Measurements from ENCODE around the gene FOXL2. TPM values are rescaled to one million over a fixed set of nuclear protein-coding genes. Genes with fewer than 3 reads are reported as not detected.

Gene FOXL2
- total RNA-seq, 1 experiment from 2014 or later: 0.22 TPM

- Histone ChIP-seq H3K27ac (ENCODE audit: insufficient read length, low read depth, low read length) (no peak overlapping the region), H3K79me2 (ENCODE audit: insufficient read depth, low read length) (no peaks in the 10 kb centered on the region), H3K23me2 (ENCODE audit: insufficient read length, low read depth, low read length, poor library complexity, severe bottlenecking) (peaks cover 24% of the 10 kb centered on the region), H3K27me3 (ENCODE audit: insufficient read depth, low read length) (peaks cover 44% of the 10 kb centered on the region), H4K5ac (ENCODE audit: insufficient read length, low read depth, low read length) (no peak overlapping the region), H3T11ph (ENCODE audit: low read length) (no peak overlapping the region), H3K4me1 (ENCODE audit: insufficient read depth, low read length) (peaks cover 7% of the 10 kb centered on the region; the same call in 1 of the 2 replicates), H3K56ac (ENCODE audit: insufficient read length, low read depth, low read length) (no peak overlapping the region), H2AFZ (ENCODE audit: low read length) (no peak overlapping the region), H3K9me3 (ENCODE audit: control insufficient read depth, low read depth, low read length) (no peaks in the 10 kb centered on the region), H3K9ac (ENCODE audit: extremely low read depth, insufficient read length, low read length) (no peak overlapping the region), H3K4me2 (ENCODE audit: insufficient read depth, insufficient read length, low read length) (peak overlapping the region; percentile 30), H3K79me1 (ENCODE audit: insufficient read depth, low read depth, low read length, poor library complexity, severe bottlenecking) (no peaks in the 10 kb centered on the region), H4K20me1 (ENCODE audit: control insufficient read depth, insufficient read depth, insufficient read length) (no peaks in the 10 kb centered on the region), H2BK20ac (ENCODE audit: low read depth, low read length, poor library complexity, severe bottlenecking) (no peak overlapping the region), H2AK5ac (ENCODE audit: insufficient read length, low read length) (no peak overlapping the region), H3K18ac (ENCODE audit: insufficient read length, low read depth, low read length) (peak overlapping the region; percentile 30), H2BK120ac (ENCODE audit: low read depth, low read length, poor library complexity, severe bottlenecking) (no peak overlapping the region), H2BK5ac (ENCODE audit: insufficient read length, low read length) (no peak overlapping the region), H2BK15ac (ENCODE audit: low read depth, low read length) (no peak overlapping the region), H3K14ac (ENCODE audit: insufficient read depth, low read length) (peak overlapping the region; percentile 80), H2BK12ac (ENCODE audit: insufficient read length, low read depth, low read length) (no peak overlapping the region), H3K23ac (ENCODE audit: insufficient read length, low read depth, low read length) (no peak overlapping the region), H4K8ac (replicated peaks; ENCODE audit: insufficient read length, low read depth, low read length) (no peak overlapping the region), H4K91ac (ENCODE audit: insufficient read length, low read depth, low read length) (no peak overlapping the region), H3K4ac (ENCODE audit: low read depth, low read length) (no peak overlapping the region)
- Mint-ChIP-seq H3K9me3 (peaks cover 2% of the 10 kb centered on the region in 2 experiments; a peak in 3 of 5 replicates), H3K4me1 (peaks cover 28 to 30% of the 10 kb centered on the region in 2 experiments), H3K27ac (no peak overlapping the region), H3K27me3 (ENCODE audit: low read depth) (peaks cover 98% of the 10 kb centered on the region), H3K36me3 (ENCODE audit: insufficient read depth in 1 of 3, low read depth in 3 of 3) (peaks cover 0 to 7% (median 0%) of the 10 kb centered on the region in 3 experiments; a peak in 3 of 7 replicates), H3K4me3 (peak overlapping the region; percentile 40 to 81)
- no peak for TF ChIP-seq CTCF (conservative IDR thresholded peaks at IDR 0.05)
- no CpG with 5 or more reads among the region's 53 CpGs for WGBS (ENCODE audit: extremely low coverage, insufficient read length, low lambda C conversion rate)
- peak; percentile 62 for DNase-seq
These were observed 3.2 kb upstream of the FOXL2 start for GRCh38 chr3:138950006-138950644.

All from H9 (cell line).